HepG2 (cell line): ENCODE data around the gene DNMT3A.

Experiments used
- CTCF ChIP-seq: sonication (generic); formaldehyde crosslinking; IDR thresholded peaks from 2 replicates; pipeline ENCODE4 v1.5.0; 2020; ENCODE audit warnings: mild to moderate bottlenecking, missing genetic modification reagents, moderate library complexity
- EHMT2 ChIP-seq: fragments of 200-600 bp; sonication (generic); IDR thresholded peaks from 2 replicates; pipeline ENCODE4 v1.7.0; 2017; ENCODE audit warnings: antibody characterized with exemption, low read depth, low read length, borderline replicate concordance
- ESRRA ChIP-seq: sonication (generic); formaldehyde crosslinking; IDR thresholded peaks from 2 replicates; pipeline ENCODE4 v1.5.1; 2020; ENCODE audit warnings: mild to moderate bottlenecking, low read depth, missing genetic modification reagents
- HBP1 ChIP-seq: IDR thresholded peaks from 2 replicates; pipeline ENCODE4 v1.6.1; 2016; ENCODE audit warnings: low read depth, control low read depth
- NFIC ChIP-seq: IDR thresholded peaks from 2 replicates; pipeline ENCODE4 v1.6.1; 2012; ENCODE audit warnings: mild to moderate bottlenecking, low read length, inconsistent platforms
- RNF2 ChIP-seq: fragments of 450-650 bp; conservative IDR thresholded peaks from 2 replicates; pipeline ENCODE4 v1.6.1; 2016; ENCODE audit warnings: low read depth
- SP1 ChIP-seq, 2 experiments: fragments of 450-650 bp in 1 of 2; sonication (generic) in 1 of 2; formaldehyde crosslinking in 1 of 2; IDR thresholded peaks; 2 replicates each; pipeline versions ENCODE4 v1.4.0 to v1.6.1; 2016 to 2020; ENCODE audit warnings: missing genetic modification reagents in 1 of 2
- TCF7 ChIP-seq: sonication (generic); IDR thresholded peaks from 2 replicates; pipeline ENCODE4 v1.6.1; 2016; ENCODE audit warnings: antibody characterized with exemption, low read depth
- TGIF2 ChIP-seq: IDR thresholded peaks from 2 replicates; pipeline ENCODE4 v1.6.1; 2016; ENCODE audit warnings: control low read depth, missing compliant biosample characterization
- YY1 ChIP-seq: IDR thresholded peaks from 2 replicates; pipeline ENCODE4 v1.6.1; 2011; ENCODE audit warnings: low read length, low read depth, moderate library complexity, mild to moderate bottlenecking; ENCODE audit not compliant: insufficient read depth, insufficient replicate concordance
- ZBTB26 ChIP-seq: IDR thresholded peaks from 2 replicates; pipeline ENCODE4 v1.6.1; 2016; ENCODE audit warnings: missing compliant biosample characterization, missing genetic modification reagents, borderline replicate concordance
- ZNF251 ChIP-seq: sonication (generic); formaldehyde crosslinking; IDR thresholded peaks from 2 replicates; pipeline ENCODE4 v1.9.0; 2021; ENCODE audit warnings: mild to moderate bottlenecking, missing genetic modification reagents
- ZNF747 ChIP-seq: sonication (generic); formaldehyde crosslinking; IDR thresholded peaks from 2 replicates; pipeline ENCODE4 v1.8.1; 2023; ENCODE audit warnings: missing genetic modification reagents, mild to moderate bottlenecking, borderline replicate concordance

GRCh38 chr2:25292408-25292807 lies 49.3 kb downstream of the DNMT3A start:
- TF ChIP-seq ZNF747: no peak
- TF ChIP-seq TCF7: no peak
- TF ChIP-seq ZNF251 (CRISPR knock-in tag): no peak
- no peak for TF ChIP-seq SP1 (IDR thresholded peaks at IDR 0.05)
- no peak for TF ChIP-seq SP1 (CRISPR knock-in tag; IDR thresholded peaks at IDR 0.05)
- no peak for TF ChIP-seq RNF2
- TF ChIP-seq YY1: no peak
- no peak for TF ChIP-seq ESRRA (CRISPR knock-in tag)
- no peak for TF ChIP-seq EHMT2
- TF ChIP-seq ZBTB26 (CRISPR knock-in tag): no peak
- TF ChIP-seq TGIF2 (CRISPR knock-in tag): no peak
- no peak for TF ChIP-seq CTCF (CRISPR knock-in tag)
- TF ChIP-seq HBP1: no peak
- TF ChIP-seq NFIC: no peak
